H9 (cell line): ENCODE data around the gene DYNAP. TPM values are rescaled to one million over a fixed set of nuclear protein-coding genes. Genes with fewer than 3 reads are reported as not detected.

Experiments
- DNase-seq: peaks from one replicate; pipeline ENCODE4 v3.0.0-alpha.2; 2017
- H2AFZ ChIP-seq: one replicate; pipeline ENCODE4 v1.6.1; 2013; ENCODE audit warnings: mild to moderate bottlenecking, low read length, control low read depth, moderate library complexity
- H2AK5ac ChIP-seq: 2 replicates; pipeline ENCODE4 v1.6.1; 2013; ENCODE audit warnings: low read length, control low read depth, mixed read lengths; ENCODE audit not compliant: insufficient read length
- H2BK120ac ChIP-seq: one replicate; pipeline ENCODE4 v1.6.1; 2013; ENCODE audit warnings: low read depth, mild to moderate bottlenecking, low read length, control low read depth, inconsistent platforms; ENCODE audit not compliant: poor library complexity, severe bottlenecking
- H2BK12ac ChIP-seq: 2 replicates; pipeline ENCODE4 v1.6.1; 2013; ENCODE audit warnings: low read length, control low read depth, mixed read lengths, low read depth; ENCODE audit not compliant: insufficient read length
- H2BK15ac ChIP-seq: 2 replicates; pipeline ENCODE4 v1.6.1; 2013; ENCODE audit warnings: low read depth, low read length, control low read depth
- H2BK20ac ChIP-seq: one replicate; pipeline ENCODE4 v1.6.1; 2013; ENCODE audit warnings: low read depth, mild to moderate bottlenecking, low read length, control low read depth, inconsistent platforms; ENCODE audit not compliant: poor library complexity, severe bottlenecking
- H2BK5ac ChIP-seq: 2 replicates; pipeline ENCODE4 v1.6.1; 2013; ENCODE audit warnings: low read length, control low read depth, mixed read lengths; ENCODE audit not compliant: insufficient read length
- H3K14ac ChIP-seq: 2 replicates; pipeline ENCODE4 v1.6.1; 2013; ENCODE audit warnings: low read length, control low read depth; ENCODE audit not compliant: insufficient read depth
- H3K18ac ChIP-seq: 2 replicates; pipeline ENCODE4 v1.6.1; 2013; ENCODE audit warnings: low read depth, mild to moderate bottlenecking, mixed read lengths, low read length, control low read depth; ENCODE audit not compliant: insufficient read length
- H3K23ac ChIP-seq: 2 replicates; pipeline ENCODE4 v1.6.1; 2013; ENCODE audit warnings: low read length, control low read depth, mixed read lengths, low read depth; ENCODE audit not compliant: insufficient read length
- H3K23me2 ChIP-seq: 2 replicates; pipeline ENCODE4 v1.6.1; 2013; ENCODE audit warnings: low read depth, mild to moderate bottlenecking, mixed read lengths, low read length, control low read depth; ENCODE audit not compliant: insufficient read length, poor library complexity, severe bottlenecking
- H3K27ac ChIP-seq: 2 replicates; pipeline ENCODE4 v1.5.1; 2013; ENCODE audit warnings: low read length, control low read depth, mixed read lengths, low read depth; ENCODE audit not compliant: insufficient read length
- H3K27me3 ChIP-seq: 2 replicates; pipeline ENCODE4 v1.6.1; 2013; ENCODE audit warnings: low read length, control low read depth, inconsistent platforms; ENCODE audit not compliant: insufficient read depth
- H3K4ac ChIP-seq: 2 replicates; pipeline ENCODE4 v1.6.1; 2013; ENCODE audit warnings: low read depth, mild to moderate bottlenecking, control low read depth, inconsistent platforms, low read length, moderate library complexity
- H3K4me1 ChIP-seq: 2 replicates; pipeline ENCODE4 v1.6.1; 2013; ENCODE audit warnings: low read length, control low read depth, inconsistent platforms; ENCODE audit not compliant: insufficient read depth
- H3K4me2 ChIP-seq: 2 replicates; pipeline ENCODE4 v1.6.1; 2013; ENCODE audit warnings: low read length, control low read depth, mixed read lengths; ENCODE audit not compliant: insufficient read length, insufficient read depth
- H3K56ac ChIP-seq: 2 replicates; pipeline ENCODE4 v1.6.1; 2013; ENCODE audit warnings: low read depth, mild to moderate bottlenecking, mixed read lengths, low read length, control low read depth; ENCODE audit not compliant: insufficient read length
- H3K79me1 ChIP-seq: 2 replicates; pipeline ENCODE4 v1.6.1; 2013; ENCODE audit warnings: low read depth, mild to moderate bottlenecking, moderate library complexity, low read length, control low read depth, inconsistent platforms; ENCODE audit not compliant: insufficient read depth, poor library complexity, severe bottlenecking
- H3K79me2 ChIP-seq: 2 replicates; pipeline ENCODE4 v1.6.1; 2013; ENCODE audit warnings: low read length, control low read depth, inconsistent platforms; ENCODE audit not compliant: insufficient read depth
- H3K9ac ChIP-seq: 2 replicates; pipeline ENCODE4 v1.6.1; 2013; ENCODE audit warnings: low read length, control low read depth, mixed read lengths; ENCODE audit not compliant: insufficient read length; ENCODE audit errors: extremely low read depth
- H3K9me3 ChIP-seq: one replicate; pipeline ENCODE4 v1.6.1; 2013; ENCODE audit warnings: low read depth, low read length, inconsistent platforms; ENCODE audit not compliant: control insufficient read depth
- H3T11ph ChIP-seq: one replicate; pipeline ENCODE4 v1.6.1; 2013; ENCODE audit warnings: mild to moderate bottlenecking, low read length, control low read depth, inconsistent platforms
- H4K20me1 ChIP-seq: one replicate; pipeline ENCODE4 v1.6.1; 2013; ENCODE audit not compliant: control insufficient read depth, insufficient read length, insufficient read depth
- H4K5ac ChIP-seq: 2 replicates; pipeline ENCODE4 v1.6.1; 2013; ENCODE audit warnings: low read depth, mild to moderate bottlenecking, mixed read lengths, low read length, control low read depth; ENCODE audit not compliant: insufficient read length
- H4K8ac ChIP-seq: replicated peaks from 2 replicates; pipeline ENCODE4 v1.6.1; 2013; ENCODE audit warnings: low read length, control low read depth, mixed read lengths, low read depth; ENCODE audit not compliant: insufficient read length
- H4K91ac ChIP-seq: 2 replicates; pipeline ENCODE4 v1.6.1; 2013; ENCODE audit warnings: low read depth, mild to moderate bottlenecking, moderate library complexity, mixed read lengths, low read length, control low read depth; ENCODE audit not compliant: insufficient read length
- H3K27ac Mint-ChIP-seq, 3 experiments: 2 replicates in 2 of 3; 3 replicates in 1 of 3; pipeline ENCODE4 v1.8.0; 2020 to 2021; ENCODE audit warnings: mixed read lengths in 3 of 3, mild to moderate bottlenecking in 1 of 3, moderate library complexity in 1 of 3
- H3K27me3 Mint-ChIP-seq: 2 replicates; pipeline ENCODE4 v1.8.0; 2021; ENCODE audit warnings: low read depth, mild to moderate bottlenecking, moderate library complexity, mixed read lengths
- H3K36me3 Mint-ChIP-seq, 3 experiments: 2 replicates in 2 of 3; 3 replicates in 1 of 3; pipeline ENCODE4 v1.8.0; 2020 to 2021; ENCODE audit warnings: low read depth in 3 of 3, mixed read lengths in 3 of 3; ENCODE audit not compliant: insufficient read depth in 1 of 3
- H3K4me1 Mint-ChIP-seq, 2 experiments: 2 replicates each; pipeline ENCODE4 v1.8.0; 2020; ENCODE audit warnings: mixed read lengths in 2 of 2
- H3K4me3 Mint-ChIP-seq, 2 experiments: 2 replicates in 1 of 2; 3 replicates in 1 of 2; pipeline ENCODE4 v1.8.0; 2020 to 2021; ENCODE audit warnings: mild to moderate bottlenecking in 2 of 2, mixed read lengths in 2 of 2, moderate library complexity in 1 of 2
- H3K9me3 Mint-ChIP-seq, 2 experiments: 2 replicates in 1 of 2; 3 replicates in 1 of 2; pipeline ENCODE4 v1.8.0; 2020; ENCODE audit warnings: mild to moderate bottlenecking in 2 of 2, mixed read lengths in 2 of 2, moderate library complexity in 1 of 2
- WGBS: extraction: QIAGEN DNeasy Blood & Tissue Kit; methylation state at CpG from one replicate; pipeline ENCODE4 v1.1.7; 2013; ENCODE audit warnings: missing lambda C conversion rate, low lambda C conversion rate, mixed read lengths; ENCODE audit not compliant: insufficient read length; ENCODE audit errors: extremely low coverage; 5-methylcytosine and 5-hydroxymethylcytosine counted together
- total RNA-seq: library from RNA; stranded (reverse); gene quantifications from 2 replicates; pipeline ENCODE4 v1.2.1, GENCODE V29; 2021
- TF ChIP-seq, protein P1 (sequence below): fragments of 200-600 bp; sonication (generic); conservative IDR thresholded peaks from 3 replicates; pipeline ENCODE4 v1.8.0; 2021; ENCODE audit warnings: antibody characterized with exemption, mild to moderate bottlenecking

Gene DYNAP
- total RNA-seq, 1 experiment from 2014 or later: 2.5 TPM

DNA sequence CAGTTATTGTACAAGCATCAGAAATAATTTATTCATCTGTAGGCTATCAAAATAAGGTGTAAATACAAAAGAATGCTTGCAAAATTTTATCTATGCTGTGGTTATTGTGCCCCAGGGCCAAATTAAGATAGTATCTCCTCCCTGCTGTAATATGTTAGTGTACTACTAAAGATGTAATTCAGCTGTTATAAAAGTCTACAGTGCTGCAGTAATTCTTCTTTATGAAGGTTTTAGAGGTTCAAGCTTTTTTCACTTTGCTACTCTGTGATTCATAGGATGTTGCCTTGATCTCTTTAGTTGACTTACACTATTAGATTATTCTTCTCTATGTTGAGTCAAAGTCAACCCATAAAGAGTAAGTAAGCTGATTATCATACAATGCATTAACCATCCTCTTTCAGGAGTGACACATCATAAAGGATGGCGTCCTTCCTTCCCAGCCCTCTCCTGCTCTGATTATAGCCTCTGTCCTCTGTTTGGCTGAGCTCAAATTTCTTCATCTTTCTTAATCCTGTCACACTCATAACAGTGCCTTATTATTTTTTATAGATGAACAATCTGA lies 29.3 kb upstream of the DYNAP start:
- H3K4ac ChIP-seq: no peak overlapping the region
- H2AFZ ChIP-seq: no peak overlapping the region
- no peak overlapping the region for H4K91ac ChIP-seq
- no peak overlapping the region for H2BK12ac ChIP-seq
- H3K9me3 ChIP-seq: no peaks in the 10 kb centered on the region
- no peaks in the 10 kb centered on the region for H3K27me3 ChIP-seq
- H3K23me2 ChIP-seq: no peaks in the 10 kb centered on the region
- TF ChIP-seq, protein P1, sequence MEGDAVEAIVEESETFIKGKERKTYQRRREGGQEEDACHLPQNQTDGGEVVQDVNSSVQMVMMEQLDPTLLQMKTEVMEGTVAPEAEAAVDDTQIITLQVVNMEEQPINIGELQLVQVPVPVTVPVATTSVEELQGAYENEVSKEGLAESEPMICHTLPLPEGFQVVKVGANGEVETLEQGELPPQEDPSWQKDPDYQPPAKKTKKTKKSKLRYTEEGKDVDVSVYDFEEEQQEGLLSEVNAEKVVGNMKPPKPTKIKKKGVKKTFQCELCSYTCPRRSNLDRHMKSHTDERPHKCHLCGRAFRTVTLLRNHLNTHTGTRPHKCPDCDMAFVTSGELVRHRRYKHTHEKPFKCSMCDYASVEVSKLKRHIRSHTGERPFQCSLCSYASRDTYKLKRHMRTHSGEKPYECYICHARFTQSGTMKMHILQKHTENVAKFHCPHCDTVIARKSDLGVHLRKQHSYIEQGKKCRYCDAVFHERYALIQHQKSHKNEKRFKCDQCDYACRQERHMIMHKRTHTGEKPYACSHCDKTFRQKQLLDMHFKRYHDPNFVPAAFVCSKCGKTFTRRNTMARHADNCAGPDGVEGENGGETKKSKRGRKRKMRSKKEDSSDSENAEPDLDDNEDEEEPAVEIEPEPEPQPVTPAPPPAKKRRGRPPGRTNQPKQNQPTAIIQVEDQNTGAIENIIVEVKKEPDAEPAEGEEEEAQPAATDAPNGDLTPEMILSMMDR: no peak
- H3K23ac ChIP-seq: no peak overlapping the region
- H4K8ac ChIP-seq: no peak overlapping the region
- Mint-ChIP-seq H3K27ac (no peak overlapping the region), H3K27me3 (no peaks in the 10 kb centered on the region), H3K36me3 (peaks cover 3 to 9% (median 4%) of the 10 kb centered on the region in 3 experiments; a peak in 5 of 7 replicates), H3K4me3 (no peak overlapping the region), H3K9me3 (peaks cover 0 to 3% of the 10 kb centered on the region in 2 experiments; a peak in 3 of 5 replicates), H3K4me1 (peaks cover 13 to 16% of the 10 kb centered on the region in 2 experiments)
- H3K9ac ChIP-seq: no peak overlapping the region
- H4K5ac ChIP-seq: no peak overlapping the region
- H2AK5ac ChIP-seq: no peak overlapping the region
- no peak overlapping the region for H3K56ac ChIP-seq
- WGBS: no CpG with 5 or more reads among the region's 1 CpG
- no peak overlapping the region for H2BK120ac ChIP-seq
- no peaks in the 10 kb centered on the region for H3K79me2 ChIP-seq
- H4K20me1 ChIP-seq: no peaks in the 10 kb centered on the region
- no peak overlapping the region for H3K14ac ChIP-seq
- H3K18ac ChIP-seq: no peak overlapping the region
- no peak overlapping the region for H3K27ac ChIP-seq
- H2BK5ac ChIP-seq: no peak overlapping the region
- H3K4me2 ChIP-seq: no peak overlapping the region
- no peaks in the 10 kb centered on the region; the same call in 1 of the 2 replicates for H3K4me1 ChIP-seq
- no peaks in the 10 kb centered on the region for H3K79me1 ChIP-seq
- no peak for DNase-seq
- H3T11ph ChIP-seq: no peak overlapping the region
- no peak overlapping the region for H2BK15ac ChIP-seq
- no peak overlapping the region for H2BK20ac ChIP-seq
